Raji (cell line): ENCODE results near the gene NRSN2.
A peak's percentile ranks its signal among the peaks of the same experiment; 100 is the strongest.

Source experiments
- POLR2A ChIP-seq: IDR thresholded peaks from 2 replicates; pipeline ENCODE4 v1.6.1; 2011; ENCODE audit warnings: low read depth, low read length, control low read depth; ENCODE audit not compliant: insufficient read depth

NRSN2 gene, protein sequence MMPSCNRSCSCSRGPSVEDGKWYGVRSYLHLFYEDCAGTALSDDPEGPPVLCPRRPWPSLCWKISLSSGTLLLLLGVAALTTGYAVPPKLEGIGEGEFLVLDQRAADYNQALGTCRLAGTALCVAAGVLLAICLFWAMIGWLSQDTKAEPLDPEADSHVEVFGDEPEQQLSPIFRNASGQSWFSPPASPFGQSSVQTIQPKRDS

DNA sequence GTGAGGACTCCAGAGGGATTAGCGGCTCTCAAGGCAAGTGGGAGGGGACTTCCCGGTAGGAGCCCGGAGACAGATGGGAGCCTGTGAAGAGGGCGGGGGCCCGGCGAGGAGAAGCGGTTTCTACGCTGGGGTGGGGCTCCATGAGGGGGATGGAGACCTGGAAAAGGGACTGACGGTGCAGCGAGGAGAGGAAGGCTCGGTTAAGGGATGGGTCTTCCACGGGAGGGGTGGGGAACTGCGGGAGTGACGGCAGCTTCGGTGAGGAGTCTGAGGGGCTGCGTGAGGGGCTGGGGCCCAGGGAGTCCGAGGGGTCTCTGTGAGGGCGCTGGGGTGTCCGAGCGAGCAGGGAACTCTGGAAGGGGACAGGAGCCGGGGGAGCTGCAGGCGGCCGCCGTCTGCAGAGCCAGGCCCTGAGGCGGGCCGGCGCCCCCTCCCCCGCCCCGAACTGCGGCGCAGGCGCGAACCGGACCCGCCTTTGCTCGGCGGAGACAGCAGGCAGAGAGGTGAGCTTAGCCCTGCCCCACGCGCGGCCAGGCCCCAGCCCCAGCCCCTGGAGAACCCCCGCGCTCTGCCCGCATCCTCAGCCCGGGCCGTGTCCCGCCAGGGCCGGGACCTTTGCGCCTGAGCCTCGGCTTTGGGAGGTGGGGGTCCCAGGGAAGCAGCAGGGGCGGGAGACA is at the start of gene NRSN2:
Gene NRSN2 (plus strand): TSS at position 472 of the 677 bp plus-strand sequence. CDS start 2,533 bp downstream, outside the sequence.
- TF ChIP-seq POLR2A, result no peak

GRCh38 chr20:297925-298775 is 48.8 kb upstream of the NRSN2 start:
- peak; percentile 63; the same call in 1 of the 2 replicates for TF ChIP-seq POLR2A

DNA sequence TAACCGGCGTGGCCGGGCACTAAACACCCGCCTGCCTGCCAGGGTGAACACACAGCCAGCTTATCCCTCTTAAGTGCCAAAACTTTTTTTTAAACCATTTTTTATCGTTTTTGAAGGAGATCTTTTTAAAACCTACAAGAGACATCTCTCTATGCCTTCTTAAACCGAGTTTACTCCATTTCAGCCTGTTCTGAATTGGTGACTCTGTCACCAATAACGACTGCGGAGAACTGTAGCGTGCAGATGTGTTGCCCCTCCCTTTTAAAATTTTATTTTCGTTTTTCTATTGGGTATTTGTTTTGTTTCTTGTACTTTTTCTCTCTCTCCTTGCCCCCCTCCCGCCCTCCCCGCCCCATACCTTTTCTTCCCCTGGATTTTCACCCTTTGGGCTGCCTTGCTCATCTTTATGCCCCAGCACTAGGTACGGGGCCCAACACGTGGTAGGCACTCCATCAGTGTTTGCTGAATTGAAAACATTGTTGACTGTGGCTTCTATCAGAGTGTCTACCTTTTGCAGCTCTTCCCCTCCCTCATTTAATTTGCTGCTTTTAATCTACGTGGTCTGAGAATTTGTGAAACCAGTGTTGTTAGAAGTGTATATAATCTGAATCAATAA is 48.0 kb upstream of the NRSN2 start:
- TF ChIP-seq POLR2A, result no peak

DNA sequence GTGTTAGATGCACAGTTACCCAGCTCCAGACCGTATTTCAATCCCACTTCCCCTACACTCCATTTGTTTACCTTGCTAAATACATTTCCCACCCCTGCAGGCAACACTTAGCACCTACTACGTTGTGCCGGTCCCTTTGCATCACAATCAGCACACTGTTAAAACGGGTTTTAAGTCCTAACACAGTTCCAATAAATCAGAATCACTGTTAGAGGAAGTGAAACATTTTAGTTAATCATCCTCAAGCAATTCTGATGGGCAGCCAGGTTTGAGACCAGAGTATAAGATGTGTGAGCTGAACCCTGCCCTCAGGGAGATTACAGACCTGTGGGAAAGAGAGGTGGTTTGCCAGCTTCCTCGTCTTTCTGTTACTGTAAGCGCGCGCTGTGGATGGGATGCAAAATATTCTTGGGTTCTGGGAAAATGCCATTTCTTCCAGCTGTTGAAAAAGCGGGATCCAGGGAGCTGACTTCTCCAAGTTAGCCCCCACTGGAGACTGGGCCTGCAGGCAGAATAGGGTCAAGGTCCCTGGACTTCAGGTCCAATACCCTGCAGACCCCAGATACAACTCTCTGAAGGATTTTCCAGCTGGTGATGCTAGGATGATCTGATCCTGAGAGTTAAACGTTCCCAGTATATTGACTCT is 46.4 kb upstream of the NRSN2 start:
- TF ChIP-seq POLR2A, result no peak

DNA sequence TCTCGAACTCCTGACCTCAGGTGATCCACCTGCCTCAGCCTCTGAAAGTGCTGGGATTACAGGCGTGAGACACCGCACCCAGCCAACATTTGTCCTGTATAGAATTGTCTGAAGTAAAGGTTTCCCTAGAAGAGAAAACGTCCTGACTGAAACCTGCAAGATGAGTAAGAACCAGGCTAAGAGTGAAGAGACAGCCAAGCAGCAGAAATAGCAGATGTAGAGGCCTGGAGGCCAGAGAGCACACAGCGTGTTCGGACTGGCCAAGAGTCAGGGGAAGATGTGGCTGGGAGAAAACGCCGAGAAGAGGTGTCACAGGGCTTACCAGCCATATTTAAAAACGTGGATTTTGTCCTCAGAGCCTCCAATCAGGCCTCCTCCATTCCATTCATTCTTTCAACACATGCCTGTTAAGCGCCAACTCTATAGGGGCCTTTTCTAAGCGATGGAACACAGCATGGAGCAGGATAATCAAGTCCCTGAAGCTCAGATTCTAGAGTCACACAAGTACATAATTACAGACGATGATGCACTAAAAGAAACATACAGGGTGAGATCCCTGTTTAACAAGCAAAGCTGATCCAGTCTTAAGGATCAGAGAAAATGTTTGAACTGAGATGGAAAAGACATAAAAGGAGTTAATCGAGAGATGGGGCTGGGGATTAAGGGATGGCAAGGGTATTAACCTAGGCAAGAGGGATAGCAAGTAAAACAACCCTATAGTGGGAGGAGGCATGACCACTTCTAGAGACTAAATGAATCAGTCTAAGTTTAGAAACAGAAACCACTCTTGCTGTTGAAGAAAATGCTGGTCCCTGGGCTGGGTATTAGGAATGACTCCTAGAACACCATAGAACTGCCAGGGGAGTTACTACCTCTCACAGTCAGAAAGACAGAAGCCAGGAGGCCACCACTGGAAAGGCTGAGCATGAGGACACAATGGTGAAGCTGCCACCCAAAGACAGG is 44.7 kb upstream of the NRSN2 start:
- TF ChIP-seq POLR2A, result no peak

GRCh38 chr20:305745-306144 is 41.2 kb upstream of the NRSN2 start:
- TF ChIP-seq POLR2A, result no peak

DNA sequence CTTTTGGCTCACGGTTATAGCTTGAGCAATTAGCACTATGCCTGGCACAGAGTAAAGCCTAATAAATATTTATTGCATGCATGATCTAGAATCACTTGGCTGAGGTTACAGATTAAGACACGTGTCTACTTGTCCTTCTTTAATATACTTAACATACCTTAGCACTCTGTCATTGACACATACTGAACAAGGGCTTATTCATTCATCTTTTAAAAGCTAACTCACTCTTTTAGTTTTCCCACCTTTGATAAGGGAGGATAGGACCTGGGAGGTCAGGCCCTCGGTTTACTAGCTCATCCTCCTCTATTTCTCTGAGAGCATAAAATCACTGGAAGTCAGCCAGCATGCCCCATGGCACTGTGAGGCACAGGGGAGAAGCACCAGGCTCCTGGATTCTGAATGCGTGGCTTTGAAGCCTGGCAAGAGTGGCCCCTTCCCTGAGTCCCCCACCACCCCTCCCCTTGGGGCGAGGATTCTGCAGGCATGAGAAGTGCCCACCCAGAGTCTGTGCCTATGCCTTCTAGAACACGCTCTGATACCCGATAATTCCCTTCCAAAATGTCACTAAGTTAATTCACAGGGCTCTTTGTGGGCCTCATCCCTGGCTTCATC is 38.4 kb upstream of the NRSN2 start:
- TF ChIP-seq POLR2A, result no peak

GRCh38 chr20:309306-309840 is 37.5 kb upstream of the NRSN2 start:
- no peak for TF ChIP-seq POLR2A

DNA sequence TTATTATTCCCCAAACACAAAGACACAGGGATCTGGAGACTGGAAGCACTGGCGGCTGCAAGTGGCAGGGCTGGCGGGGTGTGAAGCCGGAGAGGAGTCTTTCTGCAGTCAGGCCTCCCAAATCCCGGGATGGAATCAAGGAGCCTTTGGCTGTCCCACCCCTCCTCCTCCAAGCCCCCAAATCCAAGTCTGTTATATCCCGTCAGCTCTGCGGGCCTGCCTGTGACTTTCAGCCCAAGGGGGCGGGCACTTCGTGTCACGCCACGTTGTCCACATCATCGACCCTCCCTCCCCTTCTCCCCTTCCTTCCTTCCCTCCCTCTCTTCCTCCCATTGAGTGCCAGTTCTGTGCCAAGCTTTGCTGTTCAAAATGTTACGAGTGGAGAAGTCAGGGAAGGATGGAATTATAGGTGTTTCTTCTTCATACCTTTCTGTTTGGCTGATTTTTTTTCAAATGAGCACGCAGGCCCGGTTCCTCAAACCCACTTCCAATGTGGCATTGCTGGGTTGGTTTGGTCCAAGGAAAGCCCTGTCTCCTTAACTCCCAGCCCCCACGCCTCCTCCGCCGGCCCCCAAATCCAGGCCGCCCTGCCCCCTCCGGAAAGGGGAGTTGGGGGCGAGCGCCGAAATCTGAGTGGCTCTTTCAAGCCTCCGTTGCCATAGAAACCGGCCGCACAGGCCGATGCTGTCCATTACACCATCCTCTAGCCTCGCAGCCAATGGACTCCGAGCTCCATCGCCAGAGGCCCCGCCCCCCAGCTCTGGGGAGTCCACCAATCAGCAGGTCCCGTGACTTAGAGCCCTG is 36.9 kb upstream of the NRSN2 start:
- no peak for TF ChIP-seq POLR2A

- TF ChIP-seq POLR2A, result no peak
These were observed 36.3 kb upstream of the NRSN2 start for GRCh38 chr20:310645-311044.

- no peak for TF ChIP-seq POLR2A
These were observed 35.3 kb upstream of the NRSN2 start for GRCh38 chr20:311609-312008.

GRCh38 chr20:312067-312466 is 34.8 kb upstream of the NRSN2 start:
- TF ChIP-seq POLR2A, result no peak
